SK-N-SH treated with all-trans-retinoic acid at 6 μM for 48 hours (cell line): ENCODE data around the gene DNPH1.

ENCODE experiments used
- ATAC-seq: fragments of 200-7000 bp; cut with Tn5 transposase; 3 replicates; pipeline ENCODE4 v1.9.1; 2020; ENCODE audit warnings: mild to moderate bottlenecking, moderate library complexity
- ARNTL ChIP-seq: fragments of 450-650 bp; formaldehyde crosslinking; IDR thresholded peaks from 2 replicates; pipeline ENCODE4 v1.5.0; 2020; ENCODE audit warnings: low read depth, mild to moderate bottlenecking, moderate library complexity, borderline replicate concordance
- BACH2 ChIP-seq: fragments of 250-450 bp; sonication (Bioruptor Pico); IDR thresholded peaks from 2 replicates; pipeline ENCODE4 v1.9.0; 2021; ENCODE audit warnings: mild to moderate bottlenecking, borderline replicate concordance
- CSDC2 ChIP-seq: fragments of 250-450 bp; sonication (Bioruptor Pico); IDR thresholded peaks from 2 replicates; pipeline ENCODE4 v1.5.0; 2020; ENCODE audit warnings: mild to moderate bottlenecking, moderate library complexity
- ESRRG ChIP-seq: fragments of 250-450 bp; sonication (Bioruptor Pico); IDR thresholded peaks from 2 replicates; pipeline ENCODE4 v1.6.1; 2021; ENCODE audit warnings: mild to moderate bottlenecking
- GLIS3 ChIP-seq: fragments of 250-450 bp; sonication (Bioruptor Pico); IDR thresholded peaks from 2 replicates; pipeline ENCODE4 v1.5.0; 2020; ENCODE audit warnings: mild to moderate bottlenecking, moderate library complexity
- ISL1 ChIP-seq: fragments of 250-450 bp; sonication (Bioruptor Pico); IDR thresholded peaks from 2 replicates; pipeline ENCODE4 v2.1.2; 2022; ENCODE audit warnings: mild to moderate bottlenecking, moderate library complexity
- OSR1 ChIP-seq: fragments of 250-450 bp; sonication (Bioruptor Pico); IDR thresholded peaks from 2 replicates; pipeline ENCODE4 v1.8.0; 2022; ENCODE audit warnings: moderate library complexity, mild to moderate bottlenecking, inconsistent platforms
- PPARA ChIP-seq: fragments of 250-450 bp; sonication (Bioruptor Pico); IDR thresholded peaks from 2 replicates; pipeline ENCODE4 v1.5.0; 2020; ENCODE audit warnings: mild to moderate bottlenecking, borderline replicate concordance
- RARB ChIP-seq: fragments of 250-450 bp; sonication (Bioruptor Pico); IDR thresholded peaks from 2 replicates; pipeline ENCODE4 v1.8.0; 2021; ENCODE audit warnings: mild to moderate bottlenecking, moderate library complexity
- TCF4 ChIP-seq: fragments of 250-450 bp; sonication (Bioruptor Pico); IDR thresholded peaks from 2 replicates; pipeline ENCODE4 v1.8.0; 2021; ENCODE audit warnings: mild to moderate bottlenecking, moderate library complexity, borderline replicate concordance
- TOX ChIP-seq: fragments of 250-450 bp; sonication (Bioruptor Pico); IDR thresholded peaks from 2 replicates; pipeline ENCODE4 v1.8.0; 2021; ENCODE audit warnings: mild to moderate bottlenecking, moderate library complexity, borderline replicate concordance
- ZC3H10 ChIP-seq: fragments of 250-450 bp; sonication (Bioruptor Pico); IDR thresholded peaks from 2 replicates; pipeline ENCODE4 v1.5.1; 2021; ENCODE audit warnings: mild to moderate bottlenecking, moderate library complexity
- ZFP3 ChIP-seq: fragments of 250-450 bp; sonication (Bioruptor Pico); IDR thresholded peaks from 2 replicates; pipeline ENCODE4 v1.5.0; 2020; ENCODE audit warnings: mild to moderate bottlenecking, moderate library complexity
- ZFP30 ChIP-seq: fragments of 450-650 bp; formaldehyde crosslinking; IDR thresholded peaks from 2 replicates; pipeline ENCODE4 v1.5.0; 2022; ENCODE audit warnings: mild to moderate bottlenecking, moderate library complexity
- ZNF565 ChIP-seq: fragments of 450-650 bp; formaldehyde crosslinking; conservative IDR thresholded peaks from 2 replicates; pipeline ENCODE4 v1.5.0; 2020; ENCODE audit warnings: low read depth, mild to moderate bottlenecking, moderate library complexity
- ZNF70 ChIP-seq: fragments of 450-650 bp; formaldehyde crosslinking; IDR thresholded peaks from 2 replicates; pipeline ENCODE4 v1.5.0; 2020; ENCODE audit warnings: mild to moderate bottlenecking, moderate library complexity
- ZNF8 ChIP-seq: fragments of 450-650 bp; formaldehyde crosslinking; IDR thresholded peaks from 2 replicates; pipeline ENCODE4 v1.5.0; 2020; ENCODE audit warnings: mild to moderate bottlenecking, moderate library complexity
- TF ChIP-seq, protein P1 (sequence below): fragments of 250-450 bp; sonication (Bioruptor Pico); IDR thresholded peaks from 2 replicates; pipeline ENCODE4 v1.8.0; 2021; ENCODE audit warnings: low read depth, mild to moderate bottlenecking, moderate library complexity, borderline replicate concordance
- TF ChIP-seq, protein P2 (sequence below): fragments of 250-450 bp; sonication (Bioruptor Pico); IDR thresholded peaks from 2 replicates; pipeline ENCODE4 v1.8.0; 2020; ENCODE audit warnings: mild to moderate bottlenecking, moderate library complexity, borderline replicate concordance
- TF ChIP-seq, protein P3 (sequence below): fragments of 250-450 bp; sonication (Bioruptor Pico); IDR thresholded peaks from 2 replicates; pipeline ENCODE4 v1.5.0; 2020; ENCODE audit warnings: mild to moderate bottlenecking, moderate library complexity
- TF ChIP-seq, protein P4 (sequence below): fragments of 250-450 bp; sonication (Bioruptor Pico); IDR thresholded peaks from 2 replicates; pipeline ENCODE4 v1.5.1; 2021; ENCODE audit warnings: mild to moderate bottlenecking, moderate library complexity

Gene DNPH1

DNA sequence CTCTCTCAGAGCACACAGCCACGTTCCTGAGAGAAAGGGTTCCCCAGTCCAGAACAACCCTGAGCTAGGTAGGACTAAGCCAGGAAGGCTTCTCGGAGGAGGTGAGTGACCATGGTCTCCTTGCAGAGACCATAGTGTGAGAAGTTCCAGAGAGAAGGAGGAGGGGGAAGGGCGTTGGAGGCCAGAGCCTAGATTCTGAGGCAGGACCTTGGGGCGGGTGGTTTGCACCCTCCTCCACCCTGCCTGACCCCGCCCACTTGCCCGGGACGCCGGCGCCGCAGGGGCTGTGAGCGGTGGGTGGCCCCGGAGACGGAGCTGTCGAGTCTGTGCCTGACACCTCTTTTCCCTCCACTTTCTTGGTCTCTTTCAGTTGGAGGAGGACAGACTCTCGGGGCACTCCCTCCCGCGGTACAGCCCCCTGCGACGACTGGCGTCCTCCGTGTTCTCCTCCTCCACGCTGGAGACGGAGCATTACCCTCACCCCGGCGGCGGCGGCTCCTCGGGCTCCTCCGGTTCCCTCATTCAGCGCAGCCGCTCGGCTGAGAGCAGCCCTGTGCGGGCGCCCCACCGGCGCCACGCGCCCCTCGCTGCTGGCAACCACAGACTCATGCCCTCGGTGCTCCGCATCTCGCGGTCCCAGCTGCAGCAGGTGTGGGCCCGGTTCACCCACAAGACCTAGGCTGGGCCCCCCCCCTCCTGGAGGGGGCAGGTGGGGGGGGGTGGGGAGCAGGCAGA lies 40.2 kb upstream of the DNPH1 start (continued):
- no peak for TF ChIP-seq ZNF8 (CRISPR knock-in tag)
- no peak for TF ChIP-seq TCF4 (CRISPR knock-in tag)
- no peak for TF ChIP-seq ZFP3 (CRISPR knock-in tag)
- TF ChIP-seq ZC3H10, result no peak
- no peak for TF ChIP-seq ISL1 (CRISPR knock-in tag)
- TF ChIP-seq, all 23 proteins: peak for 0

DNA sequence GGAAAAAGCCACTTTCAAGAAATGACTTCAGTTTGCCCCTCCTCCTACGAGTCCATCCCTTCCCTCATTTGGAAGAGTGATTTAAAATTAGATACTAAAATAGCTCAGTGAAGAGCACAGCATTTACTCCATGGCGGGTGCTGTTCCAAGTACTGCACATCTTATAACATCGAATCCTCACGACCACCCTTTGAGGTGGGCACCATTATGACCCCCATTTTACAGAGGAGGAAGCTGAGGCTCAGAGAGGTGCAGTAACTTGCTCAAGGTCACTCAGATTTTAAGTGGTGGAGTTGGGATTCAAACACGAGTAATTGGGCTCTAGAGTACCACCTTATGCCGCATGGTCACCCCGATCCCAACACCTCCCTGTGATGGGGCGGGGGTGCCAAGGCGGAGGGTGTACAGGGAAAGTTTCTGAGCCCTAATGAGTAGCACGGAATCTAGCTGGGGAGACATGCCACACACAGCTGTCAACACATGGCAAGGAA lies 39.5 kb upstream of the DNPH1 start:
- TF ChIP-seq, protein P1, sequence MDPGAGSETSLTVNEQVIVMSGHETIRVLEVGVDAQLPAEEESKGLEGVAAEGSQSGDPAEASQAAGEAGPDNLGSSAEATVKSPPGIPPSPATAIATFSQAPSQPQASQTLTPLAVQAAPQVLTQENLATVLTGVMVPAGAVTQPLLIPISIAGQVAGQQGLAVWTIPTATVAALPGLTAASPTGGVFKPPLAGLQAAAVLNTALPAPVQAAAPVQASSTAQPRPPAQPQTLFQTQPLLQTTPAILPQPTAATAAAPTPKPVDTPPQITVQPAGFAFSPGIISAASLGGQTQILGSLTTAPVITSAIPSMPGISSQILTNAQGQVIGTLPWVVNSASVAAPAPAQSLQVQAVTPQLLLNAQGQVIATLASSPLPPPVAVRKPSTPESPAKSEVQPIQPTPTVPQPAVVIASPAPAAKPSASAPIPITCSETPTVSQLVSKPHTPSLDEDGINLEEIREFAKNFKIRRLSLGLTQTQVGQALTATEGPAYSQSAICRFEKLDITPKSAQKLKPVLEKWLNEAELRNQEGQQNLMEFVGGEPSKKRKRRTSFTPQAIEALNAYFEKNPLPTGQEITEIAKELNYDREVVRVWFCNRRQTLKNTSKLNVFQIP (CRISPR knock-in tag), result no peak
- TF ChIP-seq ESRRG (CRISPR knock-in tag), result no peak
- no peak for TF ChIP-seq RARB (CRISPR knock-in tag)
- TF ChIP-seq, protein P2, sequence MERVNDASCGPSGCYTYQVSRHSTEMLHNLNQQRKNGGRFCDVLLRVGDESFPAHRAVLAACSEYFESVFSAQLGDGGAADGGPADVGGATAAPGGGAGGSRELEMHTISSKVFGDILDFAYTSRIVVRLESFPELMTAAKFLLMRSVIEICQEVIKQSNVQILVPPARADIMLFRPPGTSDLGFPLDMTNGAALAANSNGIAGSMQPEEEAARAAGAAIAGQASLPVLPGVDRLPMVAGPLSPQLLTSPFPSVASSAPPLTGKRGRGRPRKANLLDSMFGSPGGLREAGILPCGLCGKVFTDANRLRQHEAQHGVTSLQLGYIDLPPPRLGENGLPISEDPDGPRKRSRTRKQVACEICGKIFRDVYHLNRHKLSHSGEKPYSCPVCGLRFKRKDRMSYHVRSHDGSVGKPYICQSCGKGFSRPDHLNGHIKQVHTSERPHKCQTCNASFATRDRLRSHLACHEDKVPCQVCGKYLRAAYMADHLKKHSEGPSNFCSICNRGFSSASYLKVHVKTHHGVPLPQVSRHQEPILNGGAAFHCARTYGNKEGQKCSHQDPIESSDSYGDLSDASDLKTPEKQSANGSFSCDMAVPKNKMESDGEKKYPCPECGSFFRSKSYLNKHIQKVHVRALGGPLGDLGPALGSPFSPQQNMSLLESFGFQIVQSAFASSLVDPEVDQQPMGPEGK (CRISPR knock-in tag), result no peak
- TF ChIP-seq ZNF8 (CRISPR knock-in tag), result no peak
- no peak for TF ChIP-seq ZNF565 (CRISPR knock-in tag)
- no peak for TF ChIP-seq OSR1 (CRISPR knock-in tag)
- no peak for TF ChIP-seq ZC3H10
- no peak for TF ChIP-seq PPARA (CRISPR knock-in tag)
- no peak for TF ChIP-seq BACH2
- TF ChIP-seq, protein P3, sequence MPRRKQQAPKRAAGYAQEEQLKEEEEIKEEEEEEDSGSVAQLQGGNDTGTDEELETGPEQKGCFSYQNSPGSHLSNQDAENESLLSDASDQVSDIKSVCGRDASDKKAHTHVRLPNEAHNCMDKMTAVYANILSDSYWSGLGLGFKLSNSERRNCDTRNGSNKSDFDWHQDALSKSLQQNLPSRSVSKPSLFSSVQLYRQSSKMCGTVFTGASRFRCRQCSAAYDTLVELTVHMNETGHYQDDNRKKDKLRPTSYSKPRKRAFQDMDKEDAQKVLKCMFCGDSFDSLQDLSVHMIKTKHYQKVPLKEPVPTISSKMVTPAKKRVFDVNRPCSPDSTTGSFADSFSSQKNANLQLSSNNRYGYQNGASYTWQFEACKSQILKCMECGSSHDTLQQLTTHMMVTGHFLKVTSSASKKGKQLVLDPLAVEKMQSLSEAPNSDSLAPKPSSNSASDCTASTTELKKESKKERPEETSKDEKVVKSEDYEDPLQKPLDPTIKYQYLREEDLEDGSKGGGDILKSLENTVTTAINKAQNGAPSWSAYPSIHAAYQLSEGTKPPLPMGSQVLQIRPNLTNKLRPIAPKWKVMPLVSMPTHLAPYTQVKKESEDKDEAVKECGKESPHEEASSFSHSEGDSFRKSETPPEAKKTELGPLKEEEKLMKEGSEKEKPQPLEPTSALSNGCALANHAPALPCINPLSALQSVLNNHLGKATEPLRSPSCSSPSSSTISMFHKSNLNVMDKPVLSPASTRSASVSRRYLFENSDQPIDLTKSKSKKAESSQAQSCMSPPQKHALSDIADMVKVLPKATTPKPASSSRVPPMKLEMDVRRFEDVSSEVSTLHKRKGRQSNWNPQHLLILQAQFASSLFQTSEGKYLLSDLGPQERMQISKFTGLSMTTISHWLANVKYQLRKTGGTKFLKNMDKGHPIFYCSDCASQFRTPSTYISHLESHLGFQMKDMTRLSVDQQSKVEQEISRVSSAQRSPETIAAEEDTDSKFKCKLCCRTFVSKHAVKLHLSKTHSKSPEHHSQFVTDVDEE (CRISPR knock-in tag), result no peak
- TF ChIP-seq CSDC2 (CRISPR knock-in tag), result no peak
- no peak for TF ChIP-seq TOX (CRISPR knock-in tag)
- TF ChIP-seq, protein P4, sequence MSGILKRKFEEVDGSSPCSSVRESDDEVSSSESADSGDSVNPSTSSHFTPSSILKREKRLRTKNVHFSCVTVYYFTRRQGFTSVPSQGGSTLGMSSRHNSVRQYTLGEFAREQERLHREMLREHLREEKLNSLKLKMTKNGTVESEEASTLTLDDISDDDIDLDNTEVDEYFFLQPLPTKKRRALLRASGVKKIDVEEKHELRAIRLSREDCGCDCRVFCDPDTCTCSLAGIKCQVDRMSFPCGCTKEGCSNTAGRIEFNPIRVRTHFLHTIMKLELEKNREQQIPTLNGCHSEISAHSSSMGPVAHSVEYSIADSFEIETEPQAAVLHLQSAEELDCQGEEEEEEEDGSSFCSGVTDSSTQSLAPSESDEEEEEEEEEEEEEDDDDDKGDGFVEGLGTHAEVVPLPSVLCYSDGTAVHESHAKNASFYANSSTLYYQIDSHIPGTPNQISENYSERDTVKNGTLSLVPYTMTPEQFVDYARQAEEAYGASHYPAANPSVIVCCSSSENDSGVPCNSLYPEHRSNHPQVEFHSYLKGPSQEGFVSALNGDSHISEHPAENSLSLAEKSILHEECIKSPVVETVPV (CRISPR knock-in tag), result no peak
- TF ChIP-seq GLIS3 (CRISPR knock-in tag), result no peak
- TF ChIP-seq ISL1 (CRISPR knock-in tag), result no peak
- ATAC-seq, result no peak

DNA sequence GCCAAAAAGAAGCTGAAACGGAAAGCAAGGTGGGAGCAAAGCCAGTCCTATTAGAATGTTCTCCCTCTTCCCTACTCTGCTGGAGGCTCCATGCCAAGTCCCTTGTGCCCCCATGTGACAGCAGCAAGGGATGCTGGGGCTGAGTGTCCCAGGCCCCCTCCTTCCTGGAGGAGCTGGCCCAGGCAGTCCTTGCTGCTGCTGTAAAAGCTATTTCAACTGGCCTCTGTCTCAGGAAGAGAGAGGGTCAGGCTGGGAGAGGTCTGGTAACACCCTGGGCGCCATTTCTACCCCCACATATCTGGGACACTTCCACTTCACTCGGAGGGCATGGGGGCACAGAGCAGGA lies 39.0 kb upstream of the DNPH1 start:
- ATAC-seq, result no peak
- TF ChIP-seq TOX (CRISPR knock-in tag) (no peak), ZNF565 (CRISPR knock-in tag) (no peak), RARB (CRISPR knock-in tag) (no peak), ARNTL (CRISPR knock-in tag) (no peak), GLIS3 (CRISPR knock-in tag) (no peak), ZNF70 (no peak), ZFP30 (no peak), TCF4 (CRISPR knock-in tag) (no peak), ZNF8 (CRISPR knock-in tag) (no peak), ISL1 (CRISPR knock-in tag) (no peak), ZC3H10 (no peak), ZFP3 (CRISPR knock-in tag) (no peak)
- TF ChIP-seq, protein P3 (CRISPR knock-in tag), result no peak
- TF ChIP-seq, protein P4 (CRISPR knock-in tag), result no peak
- TF ChIP-seq, protein P2 (CRISPR knock-in tag), result no peak
- TF ChIP-seq, all 23 proteins: peak for 0
